Naive thymus-derived CD4-positive, alpha-beta T cell (primary cell): ENCODE results near the gene ATP13A3. TPM values are rescaled to one million over a fixed set of nuclear protein-coding genes. Genes with fewer than 3 reads are reported as not detected.
A peak's percentile ranks its signal among the peaks of the same experiment; 100 is the strongest.

Experiments used
- ATAC-seq: fragments of 150-1000 bp; cut with Tn5 transposase; 2 replicates; pipeline ENCODE4 v1.10.0; 2021; ENCODE audit warnings: mild to moderate bottlenecking, moderate library complexity
- CTCF ChIA-PET: fragments of 350-600 bp; sonication (Branson Sonifier 250); formaldehyde crosslinking; loops from one replicate; lab custom pipeline; 2021; ENCODE audit warnings: antibody characterized with exemption; lab: Charles Lee
- POLR2A ChIA-PET: fragments of 350-600 bp; sonication (Branson Sonifier 250); formaldehyde crosslinking; loops from one replicate; lab custom pipeline; 2021; ENCODE audit warnings: antibody characterized with exemption, inconsistent platforms; lab: Charles Lee
- DNase-seq, 9 donors: peaks; one replicate each; pipeline versions ENCODE4 v3.0.0 to v3.0.0-alpha.2; 2020 to 2022; ENCODE audit warnings: mixed read lengths in 1 of 9
- H3K27ac ChIP-seq: one replicate; pipeline ENCODE4 v1.7.0; 2013; ENCODE audit warnings: mild to moderate bottlenecking, low read depth, low read length, moderate library complexity
- H3K27me3 ChIP-seq, 2 donors: one replicate each; pipeline ENCODE4 v1.7.0; 2013; ENCODE audit warnings: low read length in 2 of 2, mild to moderate bottlenecking in 2 of 2, moderate library complexity in 2 of 2; ENCODE audit not compliant: control insufficient read depth in 2 of 2, insufficient read depth in 2 of 2
- H3K36me3 ChIP-seq, 3 experiments: 1 replicate in 2 of 3; 2 replicates in 1 of 3; pipeline ENCODE4 v1.7.0; 2013; ENCODE audit warnings: low read length in 3 of 3, mild to moderate bottlenecking in 3 of 3, moderate library complexity in 1 of 3; ENCODE audit not compliant: insufficient read depth in 3 of 3, control insufficient read depth in 2 of 3
- H3K4me1 ChIP-seq, 2 donors: one replicate each; pipeline ENCODE4 v1.7.0; 2013; ENCODE audit warnings: low read length in 2 of 2, mild to moderate bottlenecking in 2 of 2, moderate library complexity in 1 of 2; ENCODE audit not compliant: control insufficient read depth in 2 of 2, insufficient read depth in 2 of 2
- H3K4me3 ChIP-seq: 2 replicates; pipeline ENCODE4 v1.7.0; 2013; ENCODE audit warnings: mild to moderate bottlenecking, low read length
- H3K9me3 ChIP-seq, 3 experiments: 1 replicate in 2 of 3; 2 replicates in 1 of 3; pipeline ENCODE4 v1.7.0; 2013; ENCODE audit warnings: low read length in 3 of 3; ENCODE audit not compliant: control insufficient read depth in 2 of 3
- H3K27ac Mint-ChIP-seq, 9 donors: one replicate each; pipeline ENCODE4 v1.8.0; 2020 to 2022; ENCODE audit warnings: mixed read lengths in 9 of 9, mild to moderate bottlenecking in 8 of 9, moderate library complexity in 5 of 9, inconsistent platforms in 2 of 9
- H3K27me3 Mint-ChIP-seq, 5 donors: one replicate each; pipeline ENCODE4 v1.8.0; 2021 to 2022; ENCODE audit warnings: mixed read lengths in 5 of 5, mild to moderate bottlenecking in 1 of 5
- H3K36me3 Mint-ChIP-seq, 5 donors: one replicate each; pipeline ENCODE4 v1.8.0; 2020 to 2022; ENCODE audit warnings: mixed read lengths in 5 of 5, mild to moderate bottlenecking in 3 of 5, inconsistent platforms in 1 of 5
- H3K4me1 Mint-ChIP-seq, 7 donors: one replicate each; pipeline ENCODE4 v1.8.0; 2020 to 2022; ENCODE audit warnings: mixed read lengths in 7 of 7, mild to moderate bottlenecking in 3 of 7, inconsistent platforms in 1 of 7
- H3K4me3 Mint-ChIP-seq, 10 donors: one replicate each; pipeline ENCODE4 v1.8.0; 2020 to 2022; ENCODE audit warnings: mild to moderate bottlenecking in 10 of 10, mixed read lengths in 10 of 10, moderate library complexity in 6 of 10, inconsistent platforms in 2 of 10
- H3K9me3 Mint-ChIP-seq, 11 donors: one replicate each; pipeline ENCODE4 v1.8.0; 2020 to 2022; ENCODE audit warnings: mixed read lengths in 11 of 11, mild to moderate bottlenecking in 4 of 11, inconsistent platforms in 1 of 11, moderate library complexity in 1 of 11
- intact Hi-C, 2 donors: fragments of 100-400 bp; cut with micrococcal nuclease; formaldehyde crosslinking; loops; one replicate each; pipeline ENCODE4 v1.15.1; 2023
- polyA plus RNA-seq, 2 donors: library from polyadenylated mRNA; unstranded; fragments of 300-500 nt; fragmentation: Illumina TruSeq; gene quantifications; one replicate each; pipeline ENCODE4 v1.2.3, GENCODE V29; 2021
- total RNA-seq, 6 experiments: library from RNA in 5 of 6; stranded (reverse) in 5 of 6; gene quantifications; 1 replicate in 5 of 6; 2 replicates in 1 of 6; pipeline ENCODE4 v1.2.3 and lab custom pipeline; 2021 to 2026

ATP13A3 gene
- total and polyA plus RNA-seq, 7 experiments from 2014 or later, result 4.6 to 81.8 (median 46.7) TPM

DNA sequence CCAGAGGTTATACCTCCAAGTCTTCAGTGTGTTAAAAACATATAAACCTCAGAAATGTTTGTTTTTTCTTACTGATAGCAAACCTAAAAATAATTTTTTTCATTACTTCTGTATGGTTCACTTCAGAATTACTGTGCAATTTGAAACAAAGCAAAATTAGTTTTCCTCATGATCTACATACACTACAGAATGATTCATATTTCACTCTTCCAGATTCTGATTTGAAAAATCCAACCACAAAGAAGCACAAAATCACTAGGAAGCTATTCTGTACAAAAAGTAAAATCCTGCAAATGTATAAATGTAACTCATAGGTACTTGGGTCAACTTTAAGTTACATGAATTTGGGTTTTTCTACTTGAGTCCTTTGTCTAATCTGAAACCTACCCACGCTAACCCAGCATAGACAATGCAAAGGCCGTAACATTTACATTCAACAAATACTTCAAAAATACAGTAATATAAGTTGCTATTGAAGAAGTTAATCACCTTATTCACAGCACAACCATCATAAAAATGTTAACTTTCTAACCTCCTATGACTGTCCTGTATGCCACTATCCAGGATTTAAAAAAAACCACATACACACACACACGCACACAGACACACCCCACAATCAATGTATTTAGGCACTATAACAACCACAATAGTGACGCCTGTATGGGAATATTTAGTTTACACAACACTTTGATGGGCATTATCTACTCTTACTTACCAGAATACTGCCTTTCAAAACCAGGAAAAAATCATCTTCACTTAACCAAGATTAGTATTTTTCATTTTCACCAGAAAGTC lies 11.5 kb downstream of the ATP13A3 start:
- Mint-ChIP-seq H3K36me3 (peaks cover 0 to 4% (median 0%) of the 10 kb centered on the region in 5 donors), H3K27me3 (no peaks in the 10 kb centered on the region), H3K4me3 (no peak overlapping the region), H3K9me3 (peaks cover 0 to 2% (median 0%) of the 10 kb centered on the region in 11 donors), H3K4me1 (peaks cover 14 to 30% (median 21%) of the 10 kb centered on the region in 7 donors), H3K27ac (peak overlapping the region in 5 of 9 donors; percentile 1 to 46 (median 23))
- Histone ChIP-seq H3K4me3 (no peak overlapping the region), H3K4me1 (peaks cover 0 to 7% of the 10 kb centered on the region in 2 donors), H3K27me3 (no peaks in the 10 kb centered on the region), H3K9me3 (no peaks in the 10 kb centered on the region), H3K36me3 (peaks cover 0 to 3% (median 0%) of the 10 kb centered on the region in 3 experiments), H3K27ac (no peak overlapping the region)
- intact Hi-C loops, result loop anchor here in 1 of 2 donors (10.0 kb wide), 1 partner anchor 629 kb away; no protein-coding TSS in a partner anchor
- POLR2A ChIA-PET, result no interaction called here
- CTCF ChIA-PET, result interaction anchor here (0.8 to 1.8 kb wide), 3 partner anchors 13 to 118 kb away, joined by 3 to 7 read pairs (median 3); no protein-coding TSS in a partner anchor
- DNase-seq (no peak), ATAC-seq (no peak)

DNA sequence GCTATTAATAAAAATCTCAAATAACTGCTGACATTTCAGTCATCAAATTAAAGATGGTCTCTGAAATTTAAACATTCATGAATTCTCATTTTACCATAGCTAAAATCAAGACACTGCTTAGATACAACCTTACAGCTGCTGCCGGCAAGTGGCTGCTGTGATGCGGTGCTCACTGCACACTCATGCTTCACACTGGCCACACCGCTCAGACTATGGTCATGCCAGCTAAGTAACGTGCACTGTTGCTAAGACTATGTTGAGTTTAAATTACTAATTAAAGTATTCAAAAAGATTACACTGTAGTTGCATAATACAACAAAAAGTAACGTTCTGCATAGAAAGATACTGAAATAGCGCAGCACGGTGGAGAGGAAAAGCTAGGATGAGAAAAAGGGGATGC lies 12.1 kb downstream of the ATP13A3 start:
- no peak for ATAC-seq
- H3K4me3 Mint-ChIP-seq, result no peak overlapping the region
- no peak overlapping the region for H3K27ac ChIP-seq
- no peaks in the 10 kb centered on the region for H3K27me3 ChIP-seq
- H3K4me1 ChIP-seq, result peaks cover 0 to 7% of the 10 kb centered on the region in 2 donors
- peak overlapping the region in 3 of 9 donors; percentile 1 to 52 (median 33) for H3K27ac Mint-ChIP-seq
- H3K4me3 ChIP-seq, result no peak overlapping the region
- no peaks in the 10 kb centered on the region for H3K27me3 Mint-ChIP-seq
- H3K9me3 Mint-ChIP-seq, result peaks cover 0 to 2% (median 0%) of the 10 kb centered on the region in 11 donors
- CTCF ChIA-PET, result interaction anchor here (0.8 to 4.3 kb wide), 5 partner anchors 14 to 120 kb away, joined by 3 to 23 read pairs (median 7); no protein-coding TSS in a partner anchor
- DNase-seq, result no peak
- H3K36me3 Mint-ChIP-seq, result peaks cover 0 to 4% (median 0%) of the 10 kb centered on the region in 5 donors
- H3K4me1 Mint-ChIP-seq, result peaks cover 7 to 24% (median 16%) of the 10 kb centered on the region in 7 donors
- intact Hi-C loops, result loop anchor here in 1 of 2 donors (5.0 to 10.0 kb wide), 2 partner anchors 142 to 630 kb away; no protein-coding TSS in a partner anchor
- no peaks in the 10 kb centered on the region for H3K9me3 ChIP-seq
- peaks cover 0 to 3% (median 0%) of the 10 kb centered on the region in 3 experiments for H3K36me3 ChIP-seq
- POLR2A ChIA-PET, result interaction anchor here (0.8 to 1.4 kb wide), 2 partner anchors 9 to 109 kb away, joined by 3 to 5 read pairs; no protein-coding TSS in a partner anchor

DNA sequence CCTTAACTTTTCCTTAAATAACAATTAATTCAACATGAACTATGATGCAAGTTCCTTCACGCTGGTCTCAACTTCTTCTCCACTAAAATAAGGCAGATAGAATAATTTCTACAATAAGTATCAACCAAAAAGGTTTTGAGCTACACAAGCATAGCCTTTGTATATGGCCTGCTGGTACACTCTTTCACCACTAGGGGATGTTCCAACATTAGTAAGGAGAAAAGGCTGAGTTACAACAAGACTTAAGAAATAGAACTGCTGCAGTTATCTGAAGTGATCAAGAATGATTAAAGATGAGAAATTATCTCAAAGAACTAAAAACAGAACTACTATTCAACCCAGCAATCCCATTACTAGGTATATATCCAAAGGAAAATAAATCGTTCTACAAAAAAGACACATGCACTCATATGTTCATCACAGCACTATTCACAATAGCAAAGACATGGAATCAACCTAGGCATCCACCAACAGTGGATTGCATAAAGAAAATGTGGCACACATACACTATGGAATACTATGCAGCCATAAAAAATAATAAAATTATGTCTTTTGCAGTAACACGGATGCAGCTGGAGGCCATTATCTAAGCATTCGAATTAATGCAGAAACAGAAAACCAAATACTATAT lies 14.4 kb downstream of the ATP13A3 start:
- Mint-ChIP-seq H3K36me3 (peaks cover 0 to 4% (median 0%) of the 10 kb centered on the region in 5 donors), H3K27me3 (no peaks in the 10 kb centered on the region)

DNA sequence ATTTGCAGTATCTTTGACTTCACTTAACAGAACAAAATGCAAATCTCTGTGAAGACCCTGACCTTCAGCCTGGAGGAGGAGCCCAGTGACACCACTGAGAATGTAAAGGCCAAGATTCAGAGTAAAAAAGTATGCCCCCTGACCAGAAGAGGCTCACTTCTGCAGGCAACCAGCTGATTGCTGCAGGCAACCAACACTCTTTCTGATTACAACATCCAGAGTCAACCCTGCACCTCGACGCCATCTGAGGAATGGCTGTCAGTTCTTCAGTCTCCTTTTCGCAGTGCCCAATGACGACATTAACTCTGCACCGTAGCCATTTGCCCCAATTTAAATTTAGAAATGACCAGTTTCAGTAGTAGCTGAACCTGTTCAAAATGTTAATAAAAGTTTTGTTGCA lies 14.9 kb downstream of the ATP13A3 start:
- POLR2A ChIA-PET, result interaction anchor here (0.6 to 1.0 kb wide), 3 partner anchors 29 to 137 kb away, joined by 3 read pairs; no protein-coding TSS in a partner anchor
- Mint-ChIP-seq H3K4me1 (peaks cover 9 to 29% (median 18%) of the 10 kb centered on the region in 7 donors), H3K4me3 (no peak overlapping the region), H3K27ac (peak overlapping the region in 1 of 9 donors; percentile 36), H3K27me3 (no peaks in the 10 kb centered on the region), H3K9me3 (peaks cover 0 to 2% (median 0%) of the 10 kb centered on the region in 11 donors), H3K36me3 (peaks cover 0 to 4% (median 0%) of the 10 kb centered on the region in 5 donors)
- Histone ChIP-seq H3K27me3 (no peaks in the 10 kb centered on the region), H3K4me3 (no peak overlapping the region), H3K27ac (no peak overlapping the region), H3K9me3 (no peaks in the 10 kb centered on the region), H3K36me3 (no peaks in the 10 kb centered on the region), H3K4me1 (no peaks in the 10 kb centered on the region)
- DNase-seq (no peak), ATAC-seq (no peak)
- intact Hi-C loops, result loop anchor here (1.0 to 10.0 kb wide), 10 partner anchors 13 to 788 kb away; partner anchors contain the start of genes ATP13A3 (in 1 of the 2) and TMEM44 (in 1 of the 2)
- CTCF ChIA-PET, result interaction anchor here (0.6 to 4.3 kb wide), 20 partner anchors 10 to 211 kb away, joined by 3 to 23 read pairs (median 3); no protein-coding TSS in a partner anchor

More for the DNA sequence above, 14.4 kb downstream of the ATP13A3 start:
- DNase-seq (peak in 7 of 9 donors; percentile 35 to 63 (median 46)), ATAC-seq (peak; percentile 94)
- Histone ChIP-seq H3K27me3 (no peaks in the 10 kb centered on the region), H3K27ac (no peak overlapping the region), H3K36me3 (no peaks in the 10 kb centered on the region), H3K4me1 (no peaks in the 10 kb centered on the region), H3K9me3 (no peaks in the 10 kb centered on the region), H3K4me3 (no peak overlapping the region)
- peaks cover 0 to 2% (median 0%) of the 10 kb centered on the region in 11 donors for H3K9me3 Mint-ChIP-seq
- ChIA-PET CTCF (interaction anchor here (0.5 to 4.3 kb wide), 21 partner anchors 10 to 211 kb away, joined by 3 to 23 read pairs (median 3); no protein-coding TSS in a partner anchor), POLR2A (interaction anchor here (0.6 to 1.0 kb wide), 3 partner anchors 29 to 138 kb away, joined by 3 read pairs; no protein-coding TSS in a partner anchor)
- intact Hi-C loops, result loop anchor here (1.0 to 10.0 kb wide), 10 partner anchors 13 to 788 kb away; partner anchors contain the start of genes ATP13A3 (in 1 of the 2) and TMEM44 (in 1 of the 2)
- H3K4me1 Mint-ChIP-seq, result peaks cover 7 to 24% (median 16%) of the 10 kb centered on the region in 7 donors
- H3K4me3 Mint-ChIP-seq, result no peak overlapping the region
- peak overlapping the region in 1 of 9 donors; percentile 36 for H3K27ac Mint-ChIP-seq

DNA sequence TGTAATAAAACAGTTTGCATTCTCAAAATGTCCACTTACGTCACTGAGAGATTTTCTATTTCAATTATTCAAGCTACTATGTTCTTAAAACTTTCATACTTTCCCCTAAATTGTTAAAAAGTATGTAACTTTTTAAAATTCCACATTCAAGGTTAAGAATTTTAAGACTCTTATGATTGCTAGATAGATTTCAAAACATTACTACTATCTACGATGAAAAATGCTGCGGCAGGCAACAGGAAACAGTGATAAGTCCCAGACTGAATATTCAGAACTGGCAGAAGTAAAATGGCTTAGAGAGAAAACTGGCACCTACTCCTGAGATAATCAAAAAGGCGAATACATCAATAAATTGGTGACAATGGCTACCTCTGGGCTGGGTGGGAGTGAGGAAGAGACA lies 16.2 kb downstream of the ATP13A3 start:
- DNase-seq, result no peak
- Histone ChIP-seq H3K27ac (no peak overlapping the region), H3K4me3 (no peak overlapping the region), H3K4me1 (peaks cover 0 to 4% of the 10 kb centered on the region in 2 donors), H3K27me3 (no peaks in the 10 kb centered on the region), H3K36me3 (no peaks in the 10 kb centered on the region), H3K9me3 (no peaks in the 10 kb centered on the region)
- Mint-ChIP-seq H3K4me3 (no peak overlapping the region), H3K27me3 (no peaks in the 10 kb centered on the region), H3K4me1 (peaks cover 17 to 36% (median 24%) of the 10 kb centered on the region in 7 donors), H3K9me3 (no peaks in the 10 kb centered on the region), H3K36me3 (peaks cover 0 to 4% (median 0%) of the 10 kb centered on the region in 5 donors), H3K27ac (no peak overlapping the region)
- intact Hi-C loops, result loop anchor here in 1 of 2 donors (5.0 to 10.0 kb wide), 2 partner anchors 138 to 634 kb away; no protein-coding TSS in a partner anchor
- no peak for ATAC-seq
- POLR2A ChIA-PET, result no interaction called here
- CTCF ChIA-PET, result interaction anchor here (0.7 to 4.3 kb wide), 7 partner anchors 52 to 127 kb away, joined by 3 to 23 read pairs (median 4); no protein-coding TSS in a partner anchor
